DMS114 treated with DMSO at 0.1 percent for 48 hours (cell line): Measurements from ENCODE around the gene LARP1.
"Not testable (repeated sequence)": the region's sequence is repeated elsewhere in the genome, so short reads cannot be mapped to it uniquely, and the experiment has no call there.

Experiments
- DNase-seq: peaks from one replicate; lab custom pipeline; 2025; ENCODE audit not compliant: unreplicated experiment; lab: John Stamatoyannopoulos, UW

Gene LARP1

GRCh38 chr5:154755361-154756008, at the start of gene LARP1:
Gene LARP1 (plus strand): TSS chr5:154755377. CDS start chr5:154755758, 381 bp downstream.
- DNase-seq = no peak

- DNase-seq = no peak
These were observed 48.8 kb upstream of the LARP1 start for GRCh38 chr5:154706416-154706815.

GRCh38 chr5:154707641-154708040, 47.5 kb upstream of the LARP1 start:
- DNase-seq = no peak

GRCh38 chr5:154708207-154708606, 47.0 kb upstream of the LARP1 start:
- no peak for DNase-seq

- no peak for DNase-seq
These were observed 46.3 kb upstream of the LARP1 start for GRCh38 chr5:154708846-154709245.

- DNase-seq = no peak
These were observed 45.5 kb upstream of the LARP1 start for GRCh38 chr5:154709368-154710305.

GRCh38 chr5:154712518-154713437, 42.4 kb upstream of the LARP1 start:
- DNase-seq = no peak

- DNase-seq = no peak
These were observed 41.5 kb upstream of the LARP1 start for GRCh38 chr5:154713615-154714125.

- DNase-seq = no peak
These were observed 40.8 kb upstream of the LARP1 start for GRCh38 chr5:154714266-154714986.

- no peak for DNase-seq
These were observed 33.6 kb upstream of the LARP1 start for GRCh38 chr5:154721481-154722058.

- DNase-seq = no peak
These were observed 33.1 kb upstream of the LARP1 start for GRCh38 chr5:154722097-154722496.

- DNase-seq = no peak
These were observed 32.2 kb upstream of the LARP1 start for GRCh38 chr5:154722936-154723335.

GRCh38 chr5:154723740-154724505, 31.3 kb upstream of the LARP1 start:
- DNase-seq = no peak

- no peak for DNase-seq
These were observed 27.8 kb upstream of the LARP1 start for GRCh38 chr5:154727361-154727760.

GRCh38 chr5:154728939-154729588, 26.1 kb upstream of the LARP1 start:
- DNase-seq = no peak

GRCh38 chr5:154729613-154730012, 25.6 kb upstream of the LARP1 start:
- DNase-seq = no peak

- not testable (repeated sequence) for DNase-seq
These were observed 24.4 kb upstream of the LARP1 start for GRCh38 chr5:154730761-154731160.

GRCh38 chr5:154732212-154732611, 23.0 kb upstream of the LARP1 start:
- no peak for DNase-seq
